GM19025 (cell line): ENCODE results near the gene GPR180.

Experiments
- ATAC-seq: cut with Tn5 transposase; IDR thresholded peaks from one replicate; pipeline ENCODE4 v1.9.1; 2021; ENCODE audit warnings: mild to moderate bottlenecking, low read depth, moderate library complexity; ENCODE audit not compliant: unreplicated experiment

GPR180 gene

GRCh38 chr13:94683409-94683808 is 81.8 kb downstream of the GPR180 start:
- no peak for ATAC-seq
